ENCODE results near the gene SPAG16. TPM values are rescaled to one million over a fixed set of nuclear protein-coding genes. Genes with fewer than 3 reads are reported as not detected.
"Not testable (repeated sequence)": the region's sequence is repeated elsewhere in the genome, so short reads cannot be mapped to it uniquely, and the experiment has no call there.

SPAG16 gene
- total RNA-seq, 1 donor from 2014 or later: 20.6 TPM

DNA sequence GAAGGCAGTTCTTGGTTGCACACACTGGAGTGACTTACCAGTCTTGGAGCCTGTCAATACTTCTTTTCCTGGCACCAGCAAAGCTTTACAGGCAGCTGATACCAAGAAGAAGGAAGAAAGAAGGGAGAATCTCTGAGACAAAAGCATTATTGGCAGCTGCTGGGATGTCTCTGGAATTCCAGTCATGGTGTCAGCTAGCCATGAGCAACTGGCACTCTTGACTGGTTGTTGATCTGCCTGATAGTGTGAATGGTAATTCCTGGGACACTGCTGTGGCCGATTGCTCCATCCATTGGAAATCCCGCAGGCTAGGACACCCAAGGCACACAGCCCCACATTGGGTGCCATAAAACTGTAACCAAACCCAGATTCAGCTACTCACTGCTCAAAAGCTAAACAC, 17.8 kb upstream of the SPAG16 start:
- no peak overlapping the region for H3K4me3 ChIP-seq
- intact Hi-C loops (cut with micrococcal nuclease): no loop called here
- no peaks in the 10 kb centered on the region for H3K27me3 ChIP-seq (ENCODE audit: low read depth)
- no peaks in the 10 kb centered on the region for H3K4me1 ChIP-seq
- no peaks in the 10 kb centered on the region for H3K9me3 ChIP-seq (replicated peaks)
- TF ChIP-seq, protein P1, sequence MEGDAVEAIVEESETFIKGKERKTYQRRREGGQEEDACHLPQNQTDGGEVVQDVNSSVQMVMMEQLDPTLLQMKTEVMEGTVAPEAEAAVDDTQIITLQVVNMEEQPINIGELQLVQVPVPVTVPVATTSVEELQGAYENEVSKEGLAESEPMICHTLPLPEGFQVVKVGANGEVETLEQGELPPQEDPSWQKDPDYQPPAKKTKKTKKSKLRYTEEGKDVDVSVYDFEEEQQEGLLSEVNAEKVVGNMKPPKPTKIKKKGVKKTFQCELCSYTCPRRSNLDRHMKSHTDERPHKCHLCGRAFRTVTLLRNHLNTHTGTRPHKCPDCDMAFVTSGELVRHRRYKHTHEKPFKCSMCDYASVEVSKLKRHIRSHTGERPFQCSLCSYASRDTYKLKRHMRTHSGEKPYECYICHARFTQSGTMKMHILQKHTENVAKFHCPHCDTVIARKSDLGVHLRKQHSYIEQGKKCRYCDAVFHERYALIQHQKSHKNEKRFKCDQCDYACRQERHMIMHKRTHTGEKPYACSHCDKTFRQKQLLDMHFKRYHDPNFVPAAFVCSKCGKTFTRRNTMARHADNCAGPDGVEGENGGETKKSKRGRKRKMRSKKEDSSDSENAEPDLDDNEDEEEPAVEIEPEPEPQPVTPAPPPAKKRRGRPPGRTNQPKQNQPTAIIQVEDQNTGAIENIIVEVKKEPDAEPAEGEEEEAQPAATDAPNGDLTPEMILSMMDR (IDR thresholded peaks at IDR 0.05; ENCODE audit: borderline replicate concordance): no peak
- H3K27ac ChIP-seq (replicated peaks): no peak overlapping the region
- no peaks in the 10 kb centered on the region for H3K36me3 ChIP-seq
- DNase-seq: no peak

DNA sequence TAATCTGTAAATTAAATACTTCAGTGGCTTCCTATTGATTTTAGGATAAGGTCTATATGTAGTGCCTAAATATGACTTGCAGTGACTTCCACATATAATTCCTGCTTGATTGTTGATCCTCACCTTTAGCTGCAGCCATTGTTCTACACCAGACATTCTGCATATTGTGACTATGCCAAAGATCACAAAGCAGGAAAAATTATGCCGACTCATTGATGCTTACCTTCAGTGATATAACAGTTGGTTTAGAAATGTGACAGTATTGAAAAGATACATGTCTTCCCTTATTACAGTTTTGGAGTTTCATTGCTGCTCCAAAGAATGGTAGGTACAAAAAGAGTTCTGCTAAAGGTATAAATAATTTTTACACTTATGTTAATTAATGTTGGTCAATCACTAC, 12.3 kb upstream of the SPAG16 start:
- intact Hi-C loops (cut with micrococcal nuclease): no loop called here
- no peak overlapping the region for H3K4me3 ChIP-seq

DNA sequence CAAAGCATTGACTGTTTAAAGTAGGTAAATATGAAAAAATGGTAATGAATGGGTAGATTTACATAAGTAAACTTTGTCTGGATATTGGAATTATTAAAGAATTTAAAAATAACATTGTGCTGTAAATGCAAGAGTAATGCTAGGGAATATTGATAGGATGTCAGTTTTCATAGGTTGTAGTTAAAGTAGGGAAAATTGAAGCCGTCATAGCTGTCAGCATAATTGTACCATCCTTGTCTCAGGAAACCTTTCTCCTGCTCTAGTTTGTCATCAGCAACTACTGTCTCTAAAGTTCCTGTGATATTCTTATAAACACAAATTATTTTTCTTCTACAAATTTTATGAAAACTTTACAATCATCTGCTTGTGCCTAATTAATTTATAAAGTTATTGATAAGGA, 10.1 kb upstream of the SPAG16 start:
- Histone ChIP-seq H3K9me3 (replicated peaks) (peaks cover 12% of the 10 kb centered on the region), H3K27ac (replicated peaks) (no peak overlapping the region), H3K4me1 (no peaks in the 10 kb centered on the region), H3K36me3 (no peaks in the 10 kb centered on the region), H3K27me3 (ENCODE audit: low read depth) (no peaks in the 10 kb centered on the region), H3K4me3 (no peak overlapping the region)
- intact Hi-C loops (cut with micrococcal nuclease): no loop called here
- TF ChIP-seq, protein P1 (IDR thresholded peaks at IDR 0.05; ENCODE audit: borderline replicate concordance): no peak
- no peak for DNase-seq

More for the DNA sequence above, 12.3 kb upstream of the SPAG16 start:
- H3K27me3 ChIP-seq (ENCODE audit: low read depth): no peaks in the 10 kb centered on the region
- H3K9me3 ChIP-seq (replicated peaks): peaks cover 2% of the 10 kb centered on the region
- no peaks in the 10 kb centered on the region for H3K4me1 ChIP-seq
- TF ChIP-seq, protein P1 (IDR thresholded peaks at IDR 0.05; ENCODE audit: borderline replicate concordance): no peak
- no peak for DNase-seq
- no peak overlapping the region for H3K27ac ChIP-seq (replicated peaks)
- H3K36me3 ChIP-seq: no peaks in the 10 kb centered on the region

DNA sequence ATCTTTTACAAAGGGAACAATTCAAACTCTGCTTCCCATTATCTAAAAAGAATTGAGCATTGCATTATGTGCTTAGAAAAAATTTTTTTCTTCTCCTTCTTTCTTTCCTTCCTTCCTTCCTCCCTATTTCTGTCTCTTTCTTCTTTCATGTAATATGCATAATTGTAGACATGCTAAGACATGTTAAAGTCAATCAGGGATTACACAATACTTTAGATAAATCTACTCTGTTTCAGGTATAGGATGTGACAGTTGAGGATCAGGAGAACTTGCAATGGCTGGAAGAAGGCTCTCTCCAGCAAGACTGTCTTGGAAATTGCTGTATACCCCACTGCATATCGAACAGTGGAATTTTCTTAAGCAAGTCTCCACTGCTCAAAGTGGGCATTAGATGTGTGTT, 9.0 kb upstream of the SPAG16 start:
- Histone ChIP-seq H3K4me1 (no peaks in the 10 kb centered on the region), H3K36me3 (no peaks in the 10 kb centered on the region), H3K27me3 (ENCODE audit: low read depth) (no peaks in the 10 kb centered on the region), H3K4me3 (no peak overlapping the region), H3K9me3 (replicated peaks) (peaks cover 12% of the 10 kb centered on the region), H3K27ac (replicated peaks) (no peak overlapping the region)
- DNase-seq: no peak
- intact Hi-C loops (cut with micrococcal nuclease): no loop called here
- TF ChIP-seq, protein P1 (IDR thresholded peaks at IDR 0.05; ENCODE audit: borderline replicate concordance): no peak

DNA sequence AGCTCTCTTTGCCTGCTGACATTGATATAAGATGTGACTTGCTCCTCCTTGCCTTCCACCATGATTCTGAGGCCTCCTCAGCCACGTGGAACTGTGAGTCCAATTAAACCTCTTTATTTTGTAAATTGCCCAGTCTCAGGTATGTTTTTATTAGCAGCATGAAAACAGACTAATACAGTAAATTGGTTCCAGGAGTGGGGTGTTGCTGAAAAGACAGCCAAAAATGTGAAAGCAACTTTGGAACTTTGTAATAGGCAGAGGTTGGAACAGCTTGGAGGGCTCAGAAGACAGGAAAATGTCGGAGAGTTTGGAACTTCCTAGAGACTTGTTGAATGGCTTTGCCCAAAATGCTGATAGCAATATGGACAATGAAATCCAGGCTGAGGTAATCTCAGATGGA, 7.1 kb upstream of the SPAG16 start:
- H3K4me1 ChIP-seq; DNase-seq; H3K27me3 ChIP-seq (ENCODE audit: low read depth); H3K27ac ChIP-seq (replicated peaks); H3K4me3 ChIP-seq; H3K36me3 ChIP-seq; intact Hi-C loops (cut with micrococcal nuclease): not testable (repeated sequence)
- peaks cover 12% of the 10 kb centered on the region for H3K9me3 ChIP-seq (replicated peaks)

DNA sequence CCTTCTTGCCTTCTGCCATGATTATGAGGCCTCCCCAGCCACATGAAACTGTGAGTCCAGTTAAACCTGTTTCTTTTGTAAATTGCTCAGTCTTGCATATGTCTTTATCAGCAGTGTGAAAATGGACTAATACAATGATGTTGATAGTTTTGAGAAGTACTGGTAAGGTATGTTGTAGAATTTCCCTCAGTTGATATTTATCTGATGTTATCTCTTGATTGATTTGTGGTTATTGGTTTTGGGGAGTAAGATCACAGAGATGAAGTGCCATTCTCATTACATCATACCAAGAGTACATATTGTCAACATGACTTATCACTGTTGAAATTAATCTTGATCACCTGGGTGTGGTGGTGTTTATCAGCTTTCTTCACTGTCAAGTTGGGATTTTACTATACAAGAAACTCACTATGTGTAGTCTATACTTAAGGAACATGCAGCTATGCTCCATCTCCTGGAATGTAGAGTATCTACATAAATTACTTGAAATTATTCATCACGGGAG, 5.1 kb upstream of the SPAG16 start:
- DNase-seq: no peak
- H3K9me3 ChIP-seq (replicated peaks): peaks cover 12% of the 10 kb centered on the region
- no peaks in the 10 kb centered on the region for H3K27me3 ChIP-seq (ENCODE audit: low read depth)
- H3K27ac ChIP-seq (replicated peaks): no peak overlapping the region
- H3K4me1 ChIP-seq: peaks cover 10% of the 10 kb centered on the region
- TF ChIP-seq, protein P1 (IDR thresholded peaks at IDR 0.05; ENCODE audit: borderline replicate concordance): no peak
- no peaks in the 10 kb centered on the region for H3K36me3 ChIP-seq
- intact Hi-C loops (cut with micrococcal nuclease): no loop called here
- H3K4me3 ChIP-seq: no peak overlapping the region
